Caco-2 (cell line): ENCODE results near the gene BTBD3. TPM values are rescaled to one million over a fixed set of nuclear protein-coding genes. Genes with fewer than 3 reads are reported as not detected.

Experiments
- BruUV-seq: library from RNA; stranded (reverse); fragments of 400-500 nt; replicated peaks from 2 replicates; lab custom pipeline; 2021; lab: Mats Ljungman, UMichigan
- CTCF ChIA-PET: fragments of 300-600 bp; sonication (Branson Sonifier 250); formaldehyde crosslinking; loops from one replicate; lab custom pipeline; 2022; ENCODE audit warnings: antibody characterized with exemption; lab: Charles Lee
- POLR2A ChIA-PET: fragments of 300-600 bp; sonication (Branson Sonifier 250); formaldehyde crosslinking; loops from one replicate; lab custom pipeline; 2022; ENCODE audit warnings: antibody characterized with exemption; lab: Charles Lee
- DNase-seq, 2 experiments: peaks; one replicate each; pipeline versions ENCODE4 v3.0.0 to v3.0.0-alpha.2; 2020 to 2022
- H3K27me3 ChIP-seq: replicated peaks from 2 replicates; pipeline ENCODE4 v1.6.0; 2011; ENCODE audit warnings: low read length; ENCODE audit not compliant: control insufficient read depth, insufficient read depth
- H3K36me3 ChIP-seq: 2 replicates; pipeline ENCODE4 v1.5.1; 2011; ENCODE audit warnings: low read length; ENCODE audit not compliant: control insufficient read depth, insufficient read depth
- H3K4me1 ChIP-seq: fragments of 250-450 bp; sonication (Bioruptor Pico); 2 replicates; pipeline ENCODE4 v1.5.1; 2020; ENCODE audit warnings: mild to moderate bottlenecking
- H3K4me3 ChIP-seq: 2 replicates; pipeline ENCODE4 v1.5.1; 2011; ENCODE audit warnings: low read depth, mild to moderate bottlenecking, control low read depth, low read length
- H3K9me3 ChIP-seq: fragments of 250-450 bp; sonication (Bioruptor Pico); 2 replicates; pipeline ENCODE4 v1.5.1; 2020; ENCODE audit warnings: mild to moderate bottlenecking, moderate library complexity
- H3K27ac Mint-ChIP-seq: one replicate; pipeline ENCODE4 v1.8.0; 2022; ENCODE audit warnings: mixed read lengths; ENCODE audit not compliant: unreplicated experiment
- H3K27me3 Mint-ChIP-seq: one replicate; pipeline ENCODE4 v1.8.0; 2022; ENCODE audit warnings: mixed read lengths; ENCODE audit not compliant: insufficient read depth, unreplicated experiment
- H3K36me3 Mint-ChIP-seq: one replicate; pipeline ENCODE4 v1.8.0; 2022; ENCODE audit warnings: mild to moderate bottlenecking, mixed read lengths; ENCODE audit not compliant: insufficient read depth, unreplicated experiment
- H3K4me1 Mint-ChIP-seq: one replicate; pipeline ENCODE4 v1.8.0; 2022; ENCODE audit warnings: low read depth, mixed read lengths; ENCODE audit not compliant: unreplicated experiment
- H3K4me3 Mint-ChIP-seq: one replicate; pipeline ENCODE4 v1.8.0; 2022; ENCODE audit warnings: mild to moderate bottlenecking, moderate library complexity, mixed read lengths; ENCODE audit not compliant: unreplicated experiment
- H3K9me3 Mint-ChIP-seq: one replicate; pipeline ENCODE4 v1.8.0; 2022; ENCODE audit warnings: mixed read lengths; ENCODE audit not compliant: unreplicated experiment
- intact Hi-C: fragments of 100-400 bp; cut with micrococcal nuclease; formaldehyde crosslinking; loops from one replicate; pipeline ENCODE4 v1.10.0; 2022; ENCODE audit not compliant: unreplicated experiment
- total RNA-seq: library from RNA; stranded (reverse); gene quantifications from 2 replicates; pipeline ENCODE4 v1.2.3, GENCODE V29; 2022
- TF ChIP-seq, protein P1 (sequence below), 2 experiments: fragments of 200-600 bp in 1 of 2; IDR thresholded peaks; 1 replicate in 1 of 2; 2 replicates in 1 of 2; pipeline versions ENCODE4 v1.5.1 to v1.8.0; 2011 to 2022; ENCODE audit warnings: antibody characterized with exemption in 1 of 2, control low read depth in 1 of 2, inconsistent platforms in 1 of 2, low read depth in 1 of 2, low read length in 1 of 2, mild to moderate bottlenecking in 1 of 2, moderate library complexity in 1 of 2; ENCODE audit not compliant: insufficient read depth in 1 of 2, severe bottlenecking in 1 of 2, unreplicated experiment in 1 of 2

BTBD3 gene
- total RNA-seq, 1 experiment from 2014 or later = 44.1 TPM

GRCh38 chr20:11895861-11896387, 21.8 kb upstream of the BTBD3 start:
- H3K36me3 ChIP-seq = no peaks in the 10 kb centered on the region
- H3K4me1 ChIP-seq = 0 out of 2 replicates have a peak, but pooled peaks cover 4% of the 10 kb centered on the region
- no peaks in the 10 kb centered on the region for H3K27me3 ChIP-seq
- ChIA-PET CTCF (no interaction called here), POLR2A (no interaction called here)
- intact Hi-C loops = loop anchor here (10.0 kb wide), 1 partner anchor 999 kb away; no protein-coding TSS in a partner anchor
- H3K4me3 ChIP-seq = no peak overlapping the region
- peaks cover 12% of the 10 kb centered on the region for H3K36me3 Mint-ChIP-seq
- no peaks in the 10 kb centered on the region for H3K9me3 Mint-ChIP-seq
- no TSS peak for BruUV-seq
- no peak overlapping the region for H3K4me3 Mint-ChIP-seq
- TF ChIP-seq, protein P1, sequence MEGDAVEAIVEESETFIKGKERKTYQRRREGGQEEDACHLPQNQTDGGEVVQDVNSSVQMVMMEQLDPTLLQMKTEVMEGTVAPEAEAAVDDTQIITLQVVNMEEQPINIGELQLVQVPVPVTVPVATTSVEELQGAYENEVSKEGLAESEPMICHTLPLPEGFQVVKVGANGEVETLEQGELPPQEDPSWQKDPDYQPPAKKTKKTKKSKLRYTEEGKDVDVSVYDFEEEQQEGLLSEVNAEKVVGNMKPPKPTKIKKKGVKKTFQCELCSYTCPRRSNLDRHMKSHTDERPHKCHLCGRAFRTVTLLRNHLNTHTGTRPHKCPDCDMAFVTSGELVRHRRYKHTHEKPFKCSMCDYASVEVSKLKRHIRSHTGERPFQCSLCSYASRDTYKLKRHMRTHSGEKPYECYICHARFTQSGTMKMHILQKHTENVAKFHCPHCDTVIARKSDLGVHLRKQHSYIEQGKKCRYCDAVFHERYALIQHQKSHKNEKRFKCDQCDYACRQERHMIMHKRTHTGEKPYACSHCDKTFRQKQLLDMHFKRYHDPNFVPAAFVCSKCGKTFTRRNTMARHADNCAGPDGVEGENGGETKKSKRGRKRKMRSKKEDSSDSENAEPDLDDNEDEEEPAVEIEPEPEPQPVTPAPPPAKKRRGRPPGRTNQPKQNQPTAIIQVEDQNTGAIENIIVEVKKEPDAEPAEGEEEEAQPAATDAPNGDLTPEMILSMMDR (IDR thresholded peaks at IDR 0.05; ENCODE audit: insufficient read depth in 1 of 2, low read depth in 1 of 2, low read length in 1 of 2, severe bottlenecking in 1 of 2, unreplicated experiment in 1 of 2) = no peak
- peaks cover 9% of the 10 kb centered on the region for H3K4me1 Mint-ChIP-seq
- DNase-seq = no peak
- H3K27me3 Mint-ChIP-seq = no peaks in the 10 kb centered on the region
- no peaks in the 10 kb centered on the region for H3K9me3 ChIP-seq
- H3K27ac Mint-ChIP-seq = no peak overlapping the region

DNA sequence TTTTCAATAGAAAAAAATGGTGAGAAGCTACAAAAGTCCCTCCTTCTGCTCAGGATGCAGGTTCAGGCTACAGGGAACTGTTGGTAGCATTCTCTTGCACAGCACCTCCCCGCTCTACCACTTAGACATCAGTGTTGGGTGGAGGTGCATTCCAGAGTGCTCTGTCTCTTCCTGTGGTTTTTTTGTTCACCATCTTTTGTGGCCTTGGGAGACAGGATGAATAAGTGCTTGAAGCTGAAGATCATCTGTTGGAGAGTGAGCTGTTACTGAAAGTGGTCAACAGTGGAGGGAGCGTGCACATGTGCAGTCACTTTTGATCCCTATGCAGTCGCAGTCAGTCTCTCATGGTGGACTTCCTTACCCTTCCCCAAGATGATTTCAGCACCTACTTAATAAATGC, 16.6 kb upstream of the BTBD3 start:
- peaks cover 6% of the 10 kb centered on the region for H3K36me3 Mint-ChIP-seq
- H3K36me3 ChIP-seq = no peaks in the 10 kb centered on the region
- POLR2A ChIA-PET = no interaction called here
- H3K4me3 Mint-ChIP-seq = no peak overlapping the region
- no peaks in the 10 kb centered on the region for H3K27me3 ChIP-seq
- no peak for DNase-seq
- no peaks in the 10 kb centered on the region for H3K9me3 Mint-ChIP-seq
- H3K27me3 Mint-ChIP-seq = no peaks in the 10 kb centered on the region
- peaks cover 9% of the 10 kb centered on the region for H3K4me1 Mint-ChIP-seq
- no peak overlapping the region for H3K27ac Mint-ChIP-seq
- H3K9me3 ChIP-seq = no peaks in the 10 kb centered on the region; the same call in 1 of the 2 replicates
- no TSS peak for BruUV-seq
- TF ChIP-seq, protein P1 (IDR thresholded peaks at IDR 0.05; ENCODE audit: insufficient read depth in 1 of 2, low read depth in 1 of 2, low read length in 1 of 2, severe bottlenecking in 1 of 2, unreplicated experiment in 1 of 2) = no peak
- CTCF ChIA-PET = interaction anchor here (0.9 kb wide), 1 partner anchor 11 kb away, joined by 3 read pairs; no protein-coding TSS in a partner anchor
- H3K4me3 ChIP-seq = no peak overlapping the region
- H3K4me1 ChIP-seq = no peaks in the 10 kb centered on the region
- intact Hi-C loops = no loop called here

DNA sequence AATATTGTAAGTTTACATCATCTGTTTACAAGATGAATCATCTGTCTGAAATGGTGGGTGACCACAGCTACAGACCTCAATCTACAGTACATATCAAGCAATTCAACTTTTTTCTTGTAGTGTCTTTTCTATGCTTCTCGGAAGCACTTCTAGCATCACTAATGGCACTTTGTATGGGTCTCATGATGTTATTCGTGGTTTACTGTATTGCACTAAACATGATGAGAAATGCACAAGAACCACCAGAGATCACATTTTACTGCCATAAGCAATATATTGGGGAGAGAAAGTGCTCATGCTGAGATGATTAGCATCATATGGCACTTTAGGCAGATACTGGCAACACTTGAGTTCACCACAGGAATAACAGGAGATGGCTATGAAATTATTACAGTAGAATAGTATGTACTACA, 15.4 kb upstream of the BTBD3 start:
- Histone ChIP-seq H3K9me3 (no peaks in the 10 kb centered on the region; the same call in 1 of the 2 replicates), H3K4me3 (no peak overlapping the region), H3K4me1 (0 out of 2 replicates have a peak, but pooled peaks cover 6% of the 10 kb centered on the region), H3K36me3 (no peaks in the 10 kb centered on the region), H3K27me3 (no peaks in the 10 kb centered on the region)
- no peaks in the 10 kb centered on the region for H3K9me3 Mint-ChIP-seq
- no peak overlapping the region for H3K27ac Mint-ChIP-seq
- H3K4me1 Mint-ChIP-seq = peaks cover 9% of the 10 kb centered on the region
- intact Hi-C loops = no loop called here
- peaks cover 7% of the 10 kb centered on the region for H3K36me3 Mint-ChIP-seq
- no peak overlapping the region for H3K4me3 Mint-ChIP-seq
- no peaks in the 10 kb centered on the region for H3K27me3 Mint-ChIP-seq
- ChIA-PET CTCF (interaction anchor here (0.6 kb wide), 2 partner anchors 14 to 184 kb away, joined by 4 to 7 read pairs; no protein-coding TSS in a partner anchor), POLR2A (no interaction called here)
- TF ChIP-seq, protein P1 (IDR thresholded peaks at IDR 0.05; ENCODE audit: insufficient read depth in 1 of 2, low read depth in 1 of 2, low read length in 1 of 2, severe bottlenecking in 1 of 2, unreplicated experiment in 1 of 2) = no peak
- no TSS peak for BruUV-seq
- no peak for DNase-seq
